Ovary (tissue), 3 donors: ENCODE results near the gene SHKBP1.

Experiments used
- CTCF ChIP-seq, 3 donors: fragments of 450-650 bp in 2 of 3; fragments of 200-600 bp in 1 of 3; IDR thresholded peaks; one replicate each; pipeline versions ENCODE4 v1.5.1 to v1.8.0; 2016 to 2022; ENCODE audit warnings: antibody characterized with exemption in 3 of 3, mild to moderate bottlenecking in 1 of 3
- POLR2A ChIP-seq: fragments of 450-650 bp; IDR thresholded peaks from one replicate; pipeline ENCODE4 v1.6.1; 2017; ENCODE audit warnings: antibody characterized with exemption, mild to moderate bottlenecking, moderate library complexity
- donor health status: DM: no; HTN: no; CAD: no.

GRCh38 chr19:40609561-40610395 lies 33.1 kb downstream of the SHKBP1 start:
- TF ChIP-seq CTCF (IDR thresholded peaks at IDR 0.05) (no peak), POLR2A (no peak)
